ENCODE results near the gene GPR132. TPM values are rescaled to one million over a fixed set of nuclear protein-coding genes. Genes with fewer than 3 reads are reported as not detected.

GPR132 gene
- total and polyA plus RNA-seq, 2 donors (not counting 3 experiments of a cell fraction or from before 2014, with no cell fraction given) = not detected

- H3K27me3 ChIP-seq (ENCODE audit: control insufficient read depth in 2 of 2, insufficient read depth in 2 of 2, low read length in 2 of 2) = no peaks in the 10 kb centered on the region
- H3K4me3 ChIP-seq (replicated peaks in 1 of 3; ENCODE audit: insufficient read depth in 1 of 3, low read depth in 1 of 3, low read length in 3 of 3) = no peak overlapping the region
- H3K4me2 ChIP-seq (ENCODE audit: insufficient read depth, low read length) = no peak overlapping the region
- H3K4me1 ChIP-seq (ENCODE audit: control insufficient read depth, extremely low read depth, insufficient read depth, low read length) = peaks cover 11% of the 10 kb centered on the region
- ChIA-PET POLR2A (interaction anchor here (0.6 kb wide), 1 partner anchor 65 kb away, joined by 3 read pairs; no protein-coding TSS in a partner anchor), CTCF (no interaction called here)
- H3K27ac ChIP-seq (ENCODE audit: insufficient read depth, low read depth, low read length) = no peak overlapping the region
- FAIRE-seq = no peak
- no peak overlapping the region for H3K9ac ChIP-seq (replicated peaks; ENCODE audit: extremely low read depth, insufficient read depth, low read length)
- no peaks in the 10 kb centered on the region for H4K20me1 ChIP-seq (replicated peaks; ENCODE audit: control insufficient read depth, extremely low read depth, insufficient read depth, low read length)
- no peaks in the 10 kb centered on the region for H3K9me3 ChIP-seq (replicated peaks; ENCODE audit: control insufficient read depth, insufficient read depth, low read length)
- no peaks in the 10 kb centered on the region for H3K9me1 ChIP-seq (replicated peaks; ENCODE audit: control insufficient read depth, extremely low read depth, insufficient read depth, low read length)
- no peak for DNase-seq (ENCODE audit: low read depth, low spot score)
- TF ChIP-seq JUN (IDR thresholded peaks at IDR 0.05; ENCODE audit: borderline replicate concordance, insufficient read depth, insufficient read length, low read depth) (no peak), POLR2A (IDR thresholded peaks at IDR 0.05; ENCODE audit: low read depth, low read length) (no peak), POLR2AphosphoS5 (IDR thresholded peaks at IDR 0.05; ENCODE audit: insufficient read depth, low read depth, low read length) (no peak), GATA2 (IDR thresholded peaks at IDR 0.05; ENCODE audit: insufficient read depth, insufficient read length, low read depth, low read length) (no peak), EZH2 (IDR thresholded peaks at IDR 0.05; ENCODE audit: borderline replicate concordance, low read depth, low read length, severe bottlenecking) (no peak), MYC (IDR thresholded peaks at IDR 0.05; ENCODE audit: low read depth, low read length) (no peak)
- TF ChIP-seq, protein P1, sequence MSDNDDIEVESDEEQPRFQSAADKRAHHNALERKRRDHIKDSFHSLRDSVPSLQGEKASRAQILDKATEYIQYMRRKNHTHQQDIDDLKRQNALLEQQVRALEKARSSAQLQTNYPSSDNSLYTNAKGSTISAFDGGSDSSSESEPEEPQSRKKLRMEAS (IDR thresholded peaks at IDR 0.05; ENCODE audit: insufficient read depth, insufficient read length) = no peak
- TF ChIP-seq, protein P2, sequence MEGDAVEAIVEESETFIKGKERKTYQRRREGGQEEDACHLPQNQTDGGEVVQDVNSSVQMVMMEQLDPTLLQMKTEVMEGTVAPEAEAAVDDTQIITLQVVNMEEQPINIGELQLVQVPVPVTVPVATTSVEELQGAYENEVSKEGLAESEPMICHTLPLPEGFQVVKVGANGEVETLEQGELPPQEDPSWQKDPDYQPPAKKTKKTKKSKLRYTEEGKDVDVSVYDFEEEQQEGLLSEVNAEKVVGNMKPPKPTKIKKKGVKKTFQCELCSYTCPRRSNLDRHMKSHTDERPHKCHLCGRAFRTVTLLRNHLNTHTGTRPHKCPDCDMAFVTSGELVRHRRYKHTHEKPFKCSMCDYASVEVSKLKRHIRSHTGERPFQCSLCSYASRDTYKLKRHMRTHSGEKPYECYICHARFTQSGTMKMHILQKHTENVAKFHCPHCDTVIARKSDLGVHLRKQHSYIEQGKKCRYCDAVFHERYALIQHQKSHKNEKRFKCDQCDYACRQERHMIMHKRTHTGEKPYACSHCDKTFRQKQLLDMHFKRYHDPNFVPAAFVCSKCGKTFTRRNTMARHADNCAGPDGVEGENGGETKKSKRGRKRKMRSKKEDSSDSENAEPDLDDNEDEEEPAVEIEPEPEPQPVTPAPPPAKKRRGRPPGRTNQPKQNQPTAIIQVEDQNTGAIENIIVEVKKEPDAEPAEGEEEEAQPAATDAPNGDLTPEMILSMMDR (IDR thresholded peaks at IDR 0.05; ENCODE audit: extremely low read depth in 1 of 2, insufficient read depth in 1 of 2, low read depth in 1 of 2, low read length in 2 of 2) = no peak
- no peaks in the 10 kb centered on the region for H3K79me2 ChIP-seq (ENCODE audit: control insufficient read depth, insufficient read depth, low read length)
- intact Hi-C loops (cut with micrococcal nuclease) = no loop called here
- no peak overlapping the region for H2AFZ ChIP-seq (ENCODE audit: low read depth, low read length)
- no TSS peak for BruUV-seq (replicated peaks)
- H3K36me3 ChIP-seq (ENCODE audit: control insufficient read depth in 2 of 2, extremely low read depth in 1 of 2, insufficient read depth in 2 of 2, low read length in 2 of 2) = no peaks in the 10 kb centered on the region
- dilution Hi-C loops (cut with MboI; ENCODE audit: extremely low pct_ligation_motif_present, low sequenced_read_pairs) = no loop called here
Measured at GRCh38 chr14:105096206-105096875, 31.1 kb upstream of the GPR132 start.
